ENCODE data around the gene PIBF1. TPM values are rescaled to one million over a fixed set of nuclear protein-coding genes. Genes with fewer than 3 reads are reported as not detected.

The PIBF1 gene
- total and polyA plus RNA-seq, 10 of the 15 experiments (the other 5 are each of a cell fraction or from before 2014, with no cell fraction given), result 6.4 to 24.5 (median 11.1) TPM

GRCh38 chr13:73058736-73059459 lies 277.0 kb downstream of the PIBF1 start, which contains the start of gene KLF5 (continued):
- TF ChIP-seq E4F1 (IDR thresholded peaks at IDR 0.05; ENCODE audit: borderline replicate concordance, partially characterized antibody), result no peak
- peak; percentile 33 for TF ChIP-seq EED (IDR thresholded peaks at IDR 0.05; ENCODE audit: low read depth)
- peak; percentile 70; the same call in 1 of the 2 replicates for TF ChIP-seq GATAD2B (conservative IDR thresholded peaks at IDR 0.05; ENCODE audit: low read depth)
- TF ChIP-seq EGR1 (IDR thresholded peaks at IDR 0.05; ENCODE audit: borderline replicate concordance in 1 of 2, low read depth in 2 of 2, low read length in 2 of 2), result peak in 1 of 2 experiments; percentile 62; a peak in 1 of 3 replicates
- TF ChIP-seq BHLHE40 (IDR thresholded peaks at IDR 0.05; ENCODE audit: borderline replicate concordance in 1 of 2, low read depth in 2 of 2, low read length in 1 of 2), result peak; percentile 33 to 45; a peak in 2 of 4 replicates
- TF ChIP-seq NFYB (IDR thresholded peaks at IDR 0.05; ENCODE audit: insufficient read depth, low read depth, low read length), result peak; percentile 96
- peak; percentile 90 for TF ChIP-seq IKZF1 (conservative IDR thresholded peaks at IDR 0.05)
- TF ChIP-seq MEF2A (IDR thresholded peaks at IDR 0.05; ENCODE audit: insufficient read depth, low read depth, low read length), result no peak
- no peak for TF ChIP-seq SRF (IDR thresholded peaks at IDR 0.05; ENCODE audit: low read depth in 2 of 2, low read length in 2 of 2)
- peak; percentile 84 for TF ChIP-seq POLR2A (IDR thresholded peaks at IDR 0.05; ENCODE audit: low read depth, low read length)
- 0 out of 2 replicates have a peak, but pooled peaks have one; percentile 47 for TF ChIP-seq RB1 (IDR thresholded peaks at IDR 0.05; ENCODE audit: borderline replicate concordance)
- no peak for TF ChIP-seq CBX5 (IDR thresholded peaks at IDR 0.05; ENCODE audit: low read depth)
- peak; percentile 35 for TF ChIP-seq NRF1 (conservative IDR thresholded peaks at IDR 0.05; ENCODE audit: low read depth, low read length)
- TF ChIP-seq IRF3 (IDR thresholded peaks at IDR 0.05), result peak; percentile 94
- peak; percentile 74 for TF ChIP-seq RFX5 (IDR thresholded peaks at IDR 0.05; ENCODE audit: low read depth, low read length)
- TF ChIP-seq CHD2 (IDR thresholded peaks at IDR 0.05; ENCODE audit: borderline replicate concordance, low read depth, low read length), result peak; percentile 88
- no peak for TF ChIP-seq HDAC6 (IDR thresholded peaks at IDR 0.05; ENCODE audit: unreplicated experiment)
- TF ChIP-seq ZNF622 (IDR thresholded peaks at IDR 0.05), result no peak

All from GM12878 (cell line).